Prostate gland (tissue), 2 donors: Measurements from ENCODE around the gene GRIA3. TPM values are rescaled to one million over a fixed set of nuclear protein-coding genes. Genes with fewer than 3 reads are reported as not detected.

Source experiments
- DNase-seq: peaks from one replicate; pipeline ENCODE4 v3.0.0-alpha.2; 2019; ENCODE audit warnings: low spot score
- H3K27ac ChIP-seq, 2 donors: fragments of 200-600 bp; sonication (generic); 2 replicates each; pipeline ENCODE4 v1.5.1; 2017 to 2019
- H3K27me3 ChIP-seq: fragments of 200-600 bp; sonication (generic); replicated peaks from 2 replicates; pipeline ENCODE4 v1.5.1; 2019; ENCODE audit not compliant: insufficient read depth
- H3K36me3 ChIP-seq, 2 donors: fragments of 200-600 bp; sonication (generic); 1 replicate in 1 of 2; 2 replicates in 1 of 2; pipeline versions ENCODE4 v1.5.1 to v1.8.1; 2017 to 2019
- H3K4me1 ChIP-seq: fragments of 200-600 bp; sonication (generic); replicated peaks from 2 replicates; pipeline ENCODE4 v1.5.1; 2019
- H3K4me3 ChIP-seq, 2 donors: fragments of 200-600 bp; sonication (generic); 2 replicates each; pipeline ENCODE4 v1.5.1; 2017 to 2019
- H3K9me3 ChIP-seq: fragments of 200-600 bp; sonication (generic); 2 replicates; pipeline ENCODE4 v1.5.1; 2017
- CTCF ChIP-seq, 4 experiments: fragments of 200-600 bp in 2 of 4; fragments of 450-650 bp in 2 of 4; sonication (generic) in 2 of 4; IDR thresholded peaks; 1 replicate in 3 of 4; 2 replicates in 1 of 4; pipeline ENCODE4 v1.5.1; 2016 to 2019; ENCODE audit warnings: antibody characterized with exemption in 4 of 4, mild to moderate bottlenecking in 2 of 4, moderate library complexity in 2 of 4
- POLR2A ChIP-seq: fragments of 450-650 bp; IDR thresholded peaks from one replicate; pipeline ENCODE4 v1.6.1; 2016; ENCODE audit warnings: antibody characterized with exemption, mild to moderate bottlenecking
- POLR2AphosphoS5 ChIP-seq: sonication (generic); formaldehyde crosslinking; IDR thresholded peaks from one replicate; pipeline ENCODE4 v1.6.1; 2017; ENCODE audit warnings: antibody characterized with exemption
- WGBS: methylation state at CpG from one replicate; pipeline ENCODE4 v1.1.5; 2018; 5-methylcytosine and 5-hydroxymethylcytosine counted together
- intact Hi-C: fragments of 100-400 bp; cut with DNase I; formaldehyde crosslinking; loops from one replicate; pipeline ENCODE4 v1.14.2; 2022
- total RNA-seq, 2 donors: library from RNA; depleted of rRNA; stranded (reverse); fragments of >200 nt; gene quantifications; one replicate each; pipeline ENCODE4 v1.1.0, GENCODE V29; 2016

GRIA3 gene
- total RNA-seq, 2 donors from 2014 or later = 1.1 to 1.6 TPM

DNA sequence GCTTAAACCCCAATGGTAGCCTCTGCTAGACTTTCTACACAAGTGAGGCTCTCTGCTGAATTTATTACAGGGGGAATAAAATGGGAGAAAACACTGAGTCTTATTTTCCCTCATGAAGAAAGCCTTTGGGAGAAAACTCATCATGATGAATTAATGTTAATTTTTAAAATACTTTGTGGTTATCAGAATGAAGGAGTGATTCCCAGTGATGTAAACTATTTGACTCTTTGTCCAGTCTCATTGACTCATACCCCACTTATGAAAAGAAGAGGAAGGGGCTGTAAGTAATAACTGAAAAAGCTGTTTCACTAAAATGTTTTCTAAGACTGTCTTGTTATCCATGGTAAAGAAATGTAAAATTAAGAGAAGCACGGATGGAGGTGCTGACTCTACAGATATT is 208.8 kb downstream of the GRIA3 start:
- Histone ChIP-seq H3K36me3 (no peaks in the 10 kb centered on the region), H3K27me3 (no peaks in the 10 kb centered on the region), H3K9me3 (no peaks in the 10 kb centered on the region), H3K4me1 (no peaks in the 10 kb centered on the region), H3K27ac (no peak overlapping the region), H3K4me3 (no peak overlapping the region)
- no peak for TF ChIP-seq POLR2A
- no peak for TF ChIP-seq CTCF (IDR thresholded peaks at IDR 0.05)
- TF ChIP-seq POLR2AphosphoS5 = no peak
- 65% methylated on average over 1 of the region's 1 CpG for WGBS
- intact Hi-C loops = no loop called here
- DNase-seq = no peak

GRCh38 chrX:123399709-123400108 is 215.6 kb downstream of the GRIA3 start:
- Histone ChIP-seq H3K27me3 (no peaks in the 10 kb centered on the region), H3K9me3 (no peaks in the 10 kb centered on the region), H3K27ac (no peak overlapping the region), H3K36me3 (no peaks in the 10 kb centered on the region), H3K4me3 (no peak overlapping the region), H3K4me1 (no peaks in the 10 kb centered on the region)
- WGBS = 56% methylated on average over 1 of the region's 1 CpG
- no peak for DNase-seq
- TF ChIP-seq CTCF (IDR thresholded peaks at IDR 0.05) (no peak), POLR2AphosphoS5 (no peak), POLR2A (no peak)
- intact Hi-C loops = no loop called here

DNA sequence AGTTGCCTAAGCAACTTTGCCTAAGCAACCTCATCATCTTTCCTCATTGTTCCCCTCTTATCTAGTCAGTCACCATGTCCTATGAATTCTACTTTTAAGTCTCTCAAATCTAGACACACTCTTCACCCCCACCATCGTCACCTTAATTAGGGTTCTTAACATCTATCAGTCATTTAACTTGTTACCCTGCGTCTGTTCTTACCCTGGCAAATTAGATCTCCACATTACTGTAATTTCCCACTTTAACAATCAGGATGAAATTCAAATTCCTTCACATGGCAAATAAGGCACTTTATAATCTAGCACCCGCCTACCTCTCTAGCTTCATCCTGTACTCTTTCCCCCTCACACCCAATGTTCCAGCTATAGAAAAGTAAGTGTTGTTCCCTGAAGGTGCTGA is 221.2 kb downstream of the GRIA3 start:
- Histone ChIP-seq H3K27me3 (no peaks in the 10 kb centered on the region), H3K36me3 (no peaks in the 10 kb centered on the region), H3K27ac (no peak overlapping the region), H3K4me3 (no peak overlapping the region), H3K9me3 (no peaks in the 10 kb centered on the region), H3K4me1 (no peaks in the 10 kb centered on the region)
- intact Hi-C loops = no loop called here
- WGBS = 100% methylated on average over 3 of the region's 3 CpGs
- DNase-seq = no peak
- no peak for TF ChIP-seq CTCF (IDR thresholded peaks at IDR 0.05)
- no peak for TF ChIP-seq POLR2A
- no peak for TF ChIP-seq POLR2AphosphoS5

DNA sequence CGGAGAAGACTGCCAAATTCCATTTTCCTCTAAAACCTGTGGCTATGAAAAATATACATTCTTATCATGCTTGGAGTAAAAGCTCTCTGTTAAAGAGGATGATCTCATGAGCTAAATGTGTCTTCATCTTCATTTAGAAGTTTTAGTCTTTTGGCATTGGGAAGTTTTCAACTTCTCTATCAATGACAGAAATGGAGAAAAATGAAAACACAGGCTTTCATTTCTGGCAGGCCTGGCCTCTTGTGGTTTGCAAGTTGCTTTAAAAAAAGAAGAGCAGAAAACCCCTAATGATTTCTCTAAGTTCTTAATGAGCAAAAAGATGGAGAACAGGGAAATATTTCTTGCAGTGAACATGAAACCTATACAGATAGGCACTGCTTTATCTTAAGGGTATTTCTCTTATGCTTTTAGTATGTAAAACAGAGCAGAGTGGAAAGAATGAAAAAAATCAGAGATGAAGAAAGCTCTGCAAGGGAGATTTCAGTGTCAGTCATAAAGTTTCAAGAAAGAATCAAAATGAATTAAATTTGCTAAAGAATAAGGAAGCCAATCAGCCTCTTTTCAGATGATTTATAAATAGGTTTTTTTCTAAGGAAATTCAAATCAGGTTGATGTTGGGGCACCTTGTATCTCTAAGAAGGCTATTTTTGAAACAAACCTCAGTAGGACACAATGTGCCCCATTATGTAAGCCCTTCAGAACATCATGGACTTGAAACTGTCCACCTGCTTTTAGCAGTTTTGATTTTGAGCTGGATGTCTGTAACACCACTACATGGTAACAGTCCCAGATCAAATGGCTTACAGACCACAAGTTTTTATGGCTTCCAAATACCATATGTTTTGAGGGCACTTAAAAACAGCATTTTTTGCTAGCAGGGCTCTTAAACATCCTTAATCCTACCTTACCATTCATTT is 225.0 kb downstream of the GRIA3 start:
- H3K9me3 ChIP-seq = no peaks in the 10 kb centered on the region
- no peak overlapping the region for H3K4me3 ChIP-seq
- H3K27ac ChIP-seq = no peak overlapping the region

More for the DNA sequence above, 225.0 kb downstream of the GRIA3 start:
- Histone ChIP-seq H3K4me1 (no peaks in the 10 kb centered on the region), H3K36me3 (no peaks in the 10 kb centered on the region), H3K27me3 (no peaks in the 10 kb centered on the region)
- intact Hi-C loops = no loop called here
- no peak for TF ChIP-seq CTCF (IDR thresholded peaks at IDR 0.05)
- no peak for TF ChIP-seq POLR2AphosphoS5
- TF ChIP-seq POLR2A = no peak
- 76% methylated on average over 1 of the region's 1 CpG for WGBS
- no peak for DNase-seq
